Stomach (tissue), 9 donors: ENCODE data around the gene TTC27. TPM values are rescaled to one million over a fixed set of nuclear protein-coding genes. Genes with fewer than 3 reads are reported as not detected.
"Not testable (repeated sequence)": the region's sequence is repeated elsewhere in the genome, so short reads cannot be mapped to it uniquely, and the experiment has no call there.

ENCODE experiments used
- DNase-seq, 2 donors: peaks; one replicate each; pipeline versions ENCODE4 v3.0.0 to v3.0.0-alpha.2; 2013 to 2019
- H3K27ac ChIP-seq, 5 donors: fragments of 200-600 bp in 4 of 5; sonication (generic) in 4 of 5; one replicate each; pipeline ENCODE4 v1.5.1; 2013 to 2019; ENCODE audit warnings: mild to moderate bottlenecking in 1 of 5, moderate library complexity in 1 of 5
- H3K27me3 ChIP-seq, 3 donors: fragments of 200-600 bp; sonication (generic); one replicate each; pipeline ENCODE4 v1.5.1; 2017 to 2019; ENCODE audit warnings: mixed run types in 1 of 3
- H3K36me3 ChIP-seq, 4 donors: fragments of 200-600 bp; sonication (generic); 1 replicate in 3 of 4; 2 replicates in 1 of 4; pipeline ENCODE4 v1.5.1; 2016 to 2019
- H3K4me1 ChIP-seq, 4 donors: fragments of 200-600 bp; sonication (generic); one replicate each; pipeline ENCODE4 v1.5.1; 2016 to 2019
- H3K4me3 ChIP-seq, 4 donors: fragments of 200-600 bp; sonication (generic) in 3 of 4; one replicate each; pipeline ENCODE4 v1.5.1; 2016 to 2019; ENCODE audit warnings: mild to moderate bottlenecking in 1 of 4
- H3K9me3 ChIP-seq, 4 donors: fragments of 200-600 bp; sonication (generic); one replicate each; pipeline ENCODE4 v1.5.1; 2016 to 2019
- CTCF ChIP-seq, 7 experiments: fragments of 450-650 bp in 4 of 7; fragments of 200-600 bp in 3 of 7; sonication (generic) in 3 of 7; IDR thresholded peaks; one replicate each; pipeline ENCODE4 v1.5.1; 2016 to 2019; ENCODE audit warnings: antibody characterized with exemption in 7 of 7, control low read depth in 2 of 7, mild to moderate bottlenecking in 1 of 7
- EP300 ChIP-seq: sonication (generic); formaldehyde crosslinking; IDR thresholded peaks from one replicate; pipeline ENCODE4 v1.6.1; 2017; ENCODE audit warnings: antibody characterized with exemption
- POLR2A ChIP-seq, 4 donors: fragments of 450-650 bp; IDR thresholded peaks; one replicate each; pipeline ENCODE4 v1.6.1; 2016; ENCODE audit warnings: antibody characterized with exemption in 4 of 4, control low read depth in 2 of 4, mild to moderate bottlenecking in 1 of 4, moderate library complexity in 1 of 4
- POLR2AphosphoS5 ChIP-seq, 3 donors: sonication (generic); formaldehyde crosslinking; IDR thresholded peaks; one replicate each; pipeline ENCODE4 v1.6.1; 2016; ENCODE audit warnings: antibody characterized with exemption in 3 of 3
- WGBS, 5 donors: extraction: QIAGEN DNeasy Blood & Tissue Kit in 3 of 5; methylation state at CpG; one replicate each; pipeline versions ENCODE4 v1.1.5 to v1.1.7; 2013 to 2018; 5-methylcytosine and 5-hydroxymethylcytosine counted together
- intact Hi-C: fragments of 100-400 bp; cut with DNase I; formaldehyde crosslinking; loops from one replicate; pipeline ENCODE4 v1.15.1; 2023; ENCODE audit warnings: low total_unique reads
- polyA plus RNA-seq, 3 donors: library from polyadenylated mRNA; stranded (reverse); fragments of 200-250 nt; gene quantifications; one replicate each; pipeline ENCODE4 v1.2.3, GENCODE V29; 2013
- total RNA-seq, 5 donors: library from RNA; depleted of rRNA; stranded (reverse); fragments of >200 nt; gene quantifications; one replicate each; pipeline versions ENCODE4 v1.1.0 to v1.2.3, GENCODE V29; 2014 to 2016
- donor health status: healthy with polysubstance abuse.
- donor health status: Bipolar disorder and iron deficiency.
- donor health status: healthy.

The TTC27 gene
- total and polyA plus RNA-seq, 8 donors: 3.8 to 22.2 (median 5.9) TPM

GRCh38 chr2:32841931-32842898, 214.4 kb downstream of the TTC27 start:
- TF ChIP-seq EP300 (no peak), CTCF (IDR thresholded peaks at IDR 0.05) (no peak), POLR2A (IDR thresholded peaks at IDR 0.05) (no peak), POLR2AphosphoS5 (IDR thresholded peaks at IDR 0.05) (no peak)
- Histone ChIP-seq H3K27me3 (no peaks in the 10 kb centered on the region), H3K4me3 (no peak overlapping the region), H3K4me1 (peaks cover 0 to 5% (median 1%) of the 10 kb centered on the region in 4 donors), H3K36me3 (no peaks in the 10 kb centered on the region), H3K9me3 (peaks cover 0 to 8% (median 2%) of the 10 kb centered on the region in 4 donors), H3K27ac (no peak overlapping the region)
- no peak for DNase-seq
- WGBS, 5 donors: 71 to 76% (median 74%) methylated on average over 11 of the region's 11 CpGs
- intact Hi-C loops: no loop called here

DNA sequence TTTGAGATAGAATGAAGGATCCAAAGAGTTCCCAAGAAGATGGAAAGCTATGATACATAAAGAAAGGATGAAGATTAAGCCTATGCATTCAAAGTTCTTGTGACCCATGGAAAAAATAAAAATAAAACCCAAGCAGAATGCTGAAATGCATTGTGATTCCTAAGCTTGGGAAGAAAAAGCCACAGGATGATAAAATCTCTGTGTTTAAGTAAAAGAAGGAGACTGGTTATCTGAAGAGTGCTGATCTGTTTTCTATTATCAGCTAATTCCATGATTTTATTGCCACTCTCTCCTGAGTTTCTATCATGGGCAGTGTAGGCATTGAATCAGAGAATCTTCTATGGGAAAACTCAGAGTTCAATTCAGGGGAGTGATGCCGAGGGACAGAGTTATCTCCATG, 215.8 kb downstream of the TTC27 start:
- Histone ChIP-seq H3K36me3 (no peaks in the 10 kb centered on the region), H3K4me3 (no peak overlapping the region), H3K9me3 (peaks cover 0 to 8% (median 2%) of the 10 kb centered on the region in 4 donors), H3K4me1 (no peaks in the 10 kb centered on the region), H3K27me3 (no peaks in the 10 kb centered on the region), H3K27ac (no peak overlapping the region)
- no peak for DNase-seq
- TF ChIP-seq EP300 (no peak), CTCF (IDR thresholded peaks at IDR 0.05) (no peak), POLR2A (IDR thresholded peaks at IDR 0.05) (no peak), POLR2AphosphoS5 (IDR thresholded peaks at IDR 0.05) (no peak)
- intact Hi-C loops: no loop called here
- 77 to 95% (median 86%) methylated on average over 1 of the region's 1 CpG for WGBS, 5 donors

- H3K27me3 ChIP-seq: no peaks in the 10 kb centered on the region
- WGBS, 5 donors: 74 to 92% (median 85%) methylated on average over 4 of the region's 4 CpGs
- no peaks in the 10 kb centered on the region for H3K4me1 ChIP-seq
- no peak overlapping the region for H3K27ac ChIP-seq
- H3K4me3 ChIP-seq: no peak overlapping the region
- DNase-seq: no peak
- intact Hi-C loops: no loop called here
- H3K9me3 ChIP-seq: peaks cover 0 to 8% (median 2%) of the 10 kb centered on the region in 4 donors
- H3K36me3 ChIP-seq: no peaks in the 10 kb centered on the region
- TF ChIP-seq POLR2AphosphoS5 (IDR thresholded peaks at IDR 0.05) (no peak), EP300 (no peak), CTCF (IDR thresholded peaks at IDR 0.05) (no peak), POLR2A (IDR thresholded peaks at IDR 0.05) (no peak)
Observed at GRCh38 chr2:32844253-32844652, 216.4 kb downstream of the TTC27 start.

- H3K27me3 ChIP-seq, intact Hi-C loops, H3K4me3 ChIP-seq, H3K36me3 ChIP-seq, H3K27ac ChIP-seq, H3K4me1 ChIP-seq, DNase-seq, H3K9me3 ChIP-seq: not testable (repeated sequence)
- 83 to 87% (median 84%) methylated on average over 4 of the region's 4 CpGs for WGBS, 5 donors
Observed at GRCh38 chr2:32846274-32846673, 218.4 kb downstream of the TTC27 start.

DNA sequence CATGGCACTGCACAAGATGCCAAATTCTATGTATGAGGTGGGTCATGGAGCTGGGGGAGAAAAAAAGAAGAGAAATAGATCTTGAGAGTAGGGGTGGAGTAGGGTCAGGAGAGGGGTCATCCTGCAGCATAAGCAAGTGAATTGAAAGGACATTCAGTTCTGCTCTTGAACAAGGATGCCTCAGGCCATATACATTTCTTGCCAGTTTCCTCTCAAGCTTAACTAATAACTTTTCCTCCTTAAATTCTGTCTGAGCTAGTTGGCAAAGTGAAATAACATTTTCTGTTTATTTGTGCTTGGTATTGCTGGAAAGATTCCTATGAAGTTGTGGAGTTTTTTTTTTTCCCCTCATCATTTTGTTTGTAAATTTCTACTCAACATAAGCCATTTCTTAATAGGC, 219.9 kb downstream of the TTC27 start:
- no peaks in the 10 kb centered on the region for H3K36me3 ChIP-seq
- H3K9me3 ChIP-seq: peaks cover 0 to 8% (median 2%) of the 10 kb centered on the region in 4 donors
- intact Hi-C loops: no loop called here
- H3K27me3 ChIP-seq: no peaks in the 10 kb centered on the region
- DNase-seq: no peak
- H3K4me3 ChIP-seq: no peak overlapping the region
- H3K4me1 ChIP-seq: no peaks in the 10 kb centered on the region
- TF ChIP-seq POLR2AphosphoS5 (IDR thresholded peaks at IDR 0.05) (no peak), CTCF (IDR thresholded peaks at IDR 0.05) (no peak), POLR2A (IDR thresholded peaks at IDR 0.05) (no peak), EP300 (no peak)
- H3K27ac ChIP-seq: no peak overlapping the region
